GM21390 (cell line): ENCODE results near the gene IL20RB.

ENCODE experiments used
- ATAC-seq: cut with Tn5 transposase; IDR thresholded peaks from one replicate; pipeline ENCODE4 v1.9.1; 2021; ENCODE audit not compliant: unreplicated experiment

The IL20RB gene

DNA sequence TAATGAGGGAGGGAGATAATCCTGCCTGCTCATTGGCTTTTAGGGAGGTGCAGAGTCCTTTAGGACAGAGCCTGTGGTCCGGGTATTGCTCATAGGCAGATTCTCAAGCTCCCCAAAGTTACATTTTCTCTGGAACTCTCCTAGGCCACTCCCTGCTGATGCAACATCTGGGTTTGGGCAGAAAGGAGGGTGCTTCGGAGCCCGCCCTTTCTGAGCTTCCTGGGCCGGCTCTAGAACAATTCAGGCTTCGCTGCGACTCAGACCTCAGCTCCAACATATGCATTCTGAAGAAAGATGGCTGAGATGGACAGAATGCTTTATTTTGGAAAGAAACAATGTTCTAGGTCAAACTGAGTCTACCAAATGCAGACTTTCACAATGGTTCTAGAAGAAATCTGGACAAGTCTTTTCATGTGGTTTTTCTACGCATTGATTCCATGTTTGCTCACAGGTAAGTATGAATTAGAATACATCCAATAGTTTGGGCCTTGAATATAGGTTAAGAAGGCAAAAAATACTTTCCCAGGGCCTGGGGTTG is at the start of gene IL20RB:
Gene IL20RB (plus strand): TSS at position 233 of the 538 bp plus-strand sequence. CDS start 131 bp downstream, at position 364.
- no peak for ATAC-seq

DNA sequence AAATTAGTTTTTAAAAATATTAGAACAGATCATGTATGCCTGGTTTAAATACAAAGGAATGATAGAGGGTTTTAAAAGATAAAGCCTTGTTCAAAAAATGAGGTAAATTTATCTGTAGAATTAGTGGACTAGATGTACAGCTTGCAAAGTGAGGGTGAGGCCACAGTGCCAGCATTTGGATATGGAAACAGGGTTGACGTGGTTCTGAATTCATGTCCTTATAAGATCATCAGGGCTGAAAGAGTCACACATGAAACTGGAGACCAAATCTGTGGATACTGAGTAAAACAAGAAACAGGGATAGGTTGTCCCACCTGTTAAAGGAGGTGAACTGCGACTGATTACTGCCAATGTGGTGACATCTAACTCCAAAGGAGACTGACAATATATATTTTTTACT is 49.5 kb upstream of the IL20RB start:
- ATAC-seq = no peak

DNA sequence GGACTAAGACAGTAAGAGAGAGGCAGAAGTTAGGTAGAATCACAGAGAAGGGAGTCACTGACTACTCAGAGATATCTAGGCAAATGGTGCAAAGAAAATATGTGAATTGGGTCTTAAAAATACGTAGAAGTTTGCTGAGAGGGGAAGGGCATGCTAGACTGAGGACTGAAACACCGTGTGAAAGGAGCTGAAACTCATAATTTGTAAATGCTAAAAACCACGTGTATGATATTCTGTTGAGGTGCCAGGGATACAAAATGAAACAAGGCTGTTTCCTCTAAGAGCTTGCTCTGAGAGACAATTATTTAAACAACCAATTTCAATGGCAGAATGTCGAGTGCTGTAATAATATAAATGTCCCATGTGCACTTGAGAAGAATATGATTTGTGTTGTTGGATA is 48.6 kb upstream of the IL20RB start:
- no peak for ATAC-seq

DNA sequence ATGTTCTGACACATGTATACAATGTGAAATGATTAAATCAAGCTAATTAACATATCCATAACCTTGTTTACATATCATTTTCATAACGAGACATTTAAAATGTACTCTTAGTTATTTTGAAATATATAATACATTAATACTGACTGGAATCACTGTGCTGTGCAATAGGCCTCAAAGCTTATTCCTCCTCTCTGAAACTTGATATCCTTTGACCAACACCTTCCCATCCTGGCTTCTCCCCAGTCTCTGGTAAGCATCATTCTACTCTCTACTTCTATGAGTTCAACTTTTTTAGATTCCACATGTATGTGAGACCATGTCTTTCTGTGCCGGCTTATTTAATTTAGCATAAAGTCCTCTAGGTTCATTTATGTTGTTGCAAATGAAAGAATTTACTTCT is 47.1 kb upstream of the IL20RB start:
- no peak for ATAC-seq

DNA sequence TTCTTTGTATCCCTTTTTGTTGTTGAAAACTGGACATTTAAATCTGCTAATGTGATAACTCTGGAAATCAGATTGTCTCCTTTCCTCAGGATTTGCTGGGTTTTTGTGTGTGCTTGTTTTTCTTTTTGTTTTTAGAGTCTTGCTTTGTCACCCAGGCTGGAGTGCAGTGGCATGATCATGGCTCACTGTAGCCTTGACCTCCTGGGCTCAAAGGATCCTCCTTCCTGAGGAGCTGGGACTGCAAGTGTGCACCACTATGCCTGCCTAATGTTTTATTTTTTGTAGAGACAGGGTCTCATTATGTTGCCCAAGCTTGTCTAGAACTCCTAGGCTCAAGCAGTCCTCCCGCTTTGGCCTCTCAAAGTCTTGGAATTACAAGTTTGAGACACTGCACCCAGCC is 44.6 kb upstream of the IL20RB start:
- no peak for ATAC-seq

- no peak for ATAC-seq
Observed at GRCh38 chr3:136914739-136915138, 43.0 kb upstream of the IL20RB start.

DNA sequence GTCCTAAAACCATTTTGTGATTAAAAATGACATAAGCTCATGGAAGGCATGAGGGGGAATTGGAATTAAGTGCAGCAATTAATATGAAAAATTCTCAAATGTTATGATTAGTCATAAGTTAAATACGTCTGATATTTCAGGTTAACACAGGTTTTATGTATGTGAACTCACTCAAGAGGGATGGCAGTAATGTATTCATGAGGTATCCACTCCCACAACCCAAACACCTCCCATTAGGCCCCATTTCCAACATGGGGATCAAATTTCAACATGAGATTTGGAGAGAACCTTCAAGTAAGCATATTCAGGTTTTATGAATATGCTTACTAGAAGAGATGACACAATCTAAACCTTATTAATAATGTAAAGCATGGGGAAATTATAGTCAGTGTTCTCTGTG is 41.6 kb upstream of the IL20RB start:
- no peak for ATAC-seq

DNA sequence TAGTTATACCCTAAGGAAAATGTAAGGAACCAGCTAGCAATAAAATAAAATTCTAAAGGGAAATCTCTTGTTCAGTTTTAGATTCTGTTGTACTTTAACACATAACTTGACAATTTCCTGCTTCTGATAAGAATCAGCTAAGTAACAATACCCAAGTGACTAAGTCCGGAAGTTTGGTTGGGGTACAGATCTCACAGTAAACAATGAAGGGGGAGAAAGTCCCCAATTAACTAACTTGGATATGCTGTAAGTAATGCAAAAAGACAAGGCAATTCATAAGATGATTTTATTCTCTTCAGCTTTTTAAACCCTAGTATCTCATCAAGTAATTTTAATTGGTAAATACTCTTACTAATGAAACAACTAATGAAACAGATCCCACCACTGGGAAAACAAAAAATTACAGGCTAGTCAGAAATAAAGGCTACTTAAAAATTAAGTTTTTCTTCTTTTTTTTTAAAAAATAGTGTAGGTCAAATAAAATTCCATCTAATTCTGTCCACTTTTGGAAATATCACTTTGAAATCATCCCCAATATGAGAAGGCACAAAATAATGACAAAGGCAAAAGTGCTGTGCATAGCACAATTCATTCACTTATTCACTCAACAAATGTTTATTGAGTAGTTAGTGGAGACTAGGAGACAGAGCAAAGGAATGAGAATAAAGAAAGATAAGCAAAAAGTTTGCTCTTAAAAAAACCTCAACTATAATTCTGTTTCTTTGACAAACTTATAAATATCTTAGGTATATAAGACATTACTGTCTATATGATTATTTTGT is 37.8 kb upstream of the IL20RB start:
- ATAC-seq = no peak

DNA sequence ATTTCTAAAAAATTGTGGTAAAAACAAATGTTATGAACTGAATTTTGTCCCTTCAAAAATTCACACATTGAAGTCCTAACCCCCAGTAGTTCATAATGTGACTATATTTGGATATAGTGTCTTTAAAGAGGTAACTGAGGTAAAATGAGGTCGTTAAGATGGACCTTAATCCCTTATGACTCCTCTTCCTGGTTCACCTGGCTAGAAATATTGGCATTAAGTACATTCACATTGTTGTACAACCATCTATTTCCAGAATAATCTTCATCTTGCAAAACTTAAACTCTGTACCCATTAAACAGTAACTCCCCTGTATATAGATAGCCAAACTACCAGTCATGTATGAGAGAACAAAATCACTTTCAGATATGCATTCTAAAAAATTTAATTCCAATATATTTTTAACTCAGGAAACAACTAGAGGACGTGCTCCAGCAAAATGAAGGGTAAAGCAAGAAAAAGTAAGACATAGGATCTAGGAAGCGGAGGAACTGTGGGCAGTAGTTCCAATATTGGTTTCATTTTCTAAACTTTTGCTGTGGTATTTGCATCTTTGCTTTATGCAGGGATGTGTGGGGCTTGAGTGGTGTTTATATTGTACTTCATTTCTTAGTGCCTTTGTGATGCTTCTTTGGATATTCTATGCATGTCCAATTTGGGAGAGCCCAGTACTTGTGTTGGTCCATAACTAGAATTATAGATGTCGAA is 36.7 kb upstream of the IL20RB start:
- no peak for ATAC-seq

DNA sequence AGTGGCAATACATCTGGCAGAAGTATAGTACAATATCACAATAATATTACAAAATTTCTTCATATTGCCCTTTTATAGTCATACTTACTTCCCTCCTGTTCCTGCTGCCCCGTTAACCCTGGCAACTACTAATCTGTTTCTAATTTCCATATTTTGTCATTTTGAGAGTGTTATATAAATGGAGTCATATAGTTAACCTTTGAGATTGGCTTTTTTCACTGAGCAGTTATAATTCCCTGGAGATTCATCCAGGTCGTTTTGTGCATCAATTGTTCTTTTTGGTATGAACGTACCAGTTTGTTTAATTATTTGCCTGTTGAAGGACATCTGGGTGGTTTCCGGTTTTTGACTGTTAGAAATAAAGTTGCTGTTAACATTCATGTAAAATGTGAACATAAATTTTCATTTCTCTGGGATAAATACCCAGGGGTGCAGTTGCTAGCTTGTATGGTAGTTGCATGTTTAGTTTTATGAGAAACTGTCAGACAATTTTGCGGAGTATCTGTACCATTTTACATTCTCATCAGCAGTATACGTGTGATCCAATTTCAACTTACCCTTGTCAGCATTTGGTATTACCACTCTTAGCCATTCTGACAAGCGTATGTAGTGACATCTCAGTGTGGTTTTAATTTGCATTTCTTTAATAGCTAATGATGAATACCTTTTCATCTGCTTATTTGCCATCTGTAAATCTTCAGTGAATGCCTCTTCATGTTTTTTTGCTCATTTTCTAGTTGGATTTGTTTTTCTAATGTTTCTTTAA is 32.2 kb upstream of the IL20RB start:
- ATAC-seq = peak; percentile 53

DNA sequence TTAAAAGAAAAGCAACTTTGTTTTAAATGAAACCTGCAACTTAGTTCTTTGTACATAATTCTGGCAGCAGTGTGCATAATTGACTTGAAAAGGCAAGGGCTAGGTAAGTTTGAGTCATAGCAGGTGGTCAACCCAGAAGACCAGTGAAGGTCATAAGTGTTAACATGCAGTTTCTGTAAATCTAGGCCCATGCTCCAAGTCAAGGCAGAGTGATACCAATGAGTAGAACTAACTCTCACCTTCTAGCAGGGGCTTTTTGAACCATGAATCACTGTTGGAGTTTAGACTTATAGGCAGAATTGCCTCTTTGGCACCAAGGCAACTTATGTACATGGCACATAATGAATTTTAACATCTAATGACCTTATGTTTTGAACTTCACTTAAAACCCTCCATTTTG is 29.5 kb upstream of the IL20RB start:
- no peak for ATAC-seq

DNA sequence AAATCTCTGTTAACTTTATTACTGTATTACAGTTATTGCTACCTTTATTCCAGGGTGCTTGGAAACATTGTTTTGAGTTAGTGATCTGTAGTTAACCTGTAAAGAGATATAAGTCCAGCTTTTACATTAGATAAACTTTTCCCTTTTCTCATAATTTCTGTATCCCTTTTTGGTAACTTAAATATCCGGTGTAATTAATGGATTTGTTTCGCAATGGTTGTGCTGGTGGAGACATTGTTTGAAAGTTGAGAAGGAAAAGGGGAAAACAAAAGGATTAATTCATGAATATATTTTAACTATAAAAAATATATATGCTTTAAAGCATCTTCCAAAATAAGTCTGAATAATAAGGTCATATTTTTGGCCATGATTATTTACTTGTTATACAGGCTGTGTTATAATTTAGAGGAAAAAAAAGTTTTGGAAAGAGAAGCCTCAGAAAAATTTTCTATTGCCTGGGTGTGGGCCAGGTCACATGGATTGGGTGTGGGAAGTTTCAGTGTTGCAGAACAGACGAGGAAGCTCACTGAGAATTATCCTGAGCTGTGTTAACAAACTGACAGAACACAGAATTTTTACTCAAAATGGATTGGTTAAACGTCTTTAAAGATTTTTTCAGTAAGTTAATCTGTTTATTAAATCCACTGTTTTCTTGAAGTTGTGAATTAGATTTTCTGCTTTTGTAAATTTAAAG is 27.7 kb upstream of the IL20RB start:
- no peak for ATAC-seq

GRCh38 chr3:136931606-136932005 is 26.2 kb upstream of the IL20RB start:
- no peak for ATAC-seq

GRCh38 chr3:136932523-136932922 is 25.3 kb upstream of the IL20RB start:
- ATAC-seq = peak; percentile 49

DNA sequence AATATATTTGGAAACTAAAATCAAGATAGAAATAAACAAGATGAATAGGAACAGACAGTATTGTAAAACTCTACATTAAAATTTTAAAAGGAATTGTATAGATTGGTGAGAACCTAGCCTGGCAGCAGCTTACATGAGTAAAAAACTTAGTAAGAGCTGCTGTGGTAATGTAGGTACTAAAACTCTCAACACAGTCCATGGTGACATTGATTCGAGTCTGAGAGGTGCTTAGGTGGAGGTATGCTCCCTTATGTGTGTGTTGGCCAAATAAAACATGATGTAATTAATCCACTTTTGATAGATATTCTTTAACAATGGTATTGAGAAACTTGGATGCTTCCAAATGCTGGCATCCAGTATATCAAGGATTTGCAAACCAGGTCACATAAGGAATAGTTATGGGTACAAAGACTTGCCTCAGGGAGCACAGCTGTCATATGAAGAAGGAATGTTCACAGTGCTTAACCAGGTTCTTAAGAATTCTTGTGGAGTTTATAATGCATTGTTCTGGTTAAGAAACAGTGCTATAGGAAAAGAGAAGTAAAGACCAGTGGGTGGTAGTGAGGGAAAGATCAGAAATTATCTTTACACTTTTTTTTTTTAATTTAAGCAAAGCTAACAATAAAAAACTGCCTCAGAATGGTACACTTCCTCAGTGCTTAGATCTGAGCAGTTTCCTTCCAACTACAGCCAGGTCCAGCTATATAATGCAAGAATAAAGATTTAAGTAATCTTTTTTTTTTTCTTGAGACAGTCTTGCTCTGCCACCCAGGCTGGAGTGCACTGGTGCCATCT is 24.6 kb upstream of the IL20RB start:
- no peak for ATAC-seq

DNA sequence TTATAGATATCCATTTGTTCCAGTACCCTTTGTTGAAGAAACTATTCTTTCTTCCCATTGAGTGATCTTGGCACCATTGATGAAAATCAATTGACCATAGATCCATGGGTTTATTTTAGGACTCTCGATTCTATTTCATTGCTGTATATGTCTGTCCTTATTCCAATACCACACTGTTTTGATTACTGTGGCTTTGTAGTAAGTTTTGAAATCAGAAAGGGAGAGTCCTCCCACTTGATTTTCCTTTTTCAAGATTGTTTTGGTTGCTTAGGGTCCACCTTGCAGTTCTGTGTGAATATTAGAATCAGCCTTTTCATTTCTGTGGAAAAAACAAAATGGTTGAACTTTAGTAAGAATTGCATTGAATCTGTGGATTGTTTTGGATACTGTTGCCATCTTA is 20.6 kb upstream of the IL20RB start:
- ATAC-seq = no peak

DNA sequence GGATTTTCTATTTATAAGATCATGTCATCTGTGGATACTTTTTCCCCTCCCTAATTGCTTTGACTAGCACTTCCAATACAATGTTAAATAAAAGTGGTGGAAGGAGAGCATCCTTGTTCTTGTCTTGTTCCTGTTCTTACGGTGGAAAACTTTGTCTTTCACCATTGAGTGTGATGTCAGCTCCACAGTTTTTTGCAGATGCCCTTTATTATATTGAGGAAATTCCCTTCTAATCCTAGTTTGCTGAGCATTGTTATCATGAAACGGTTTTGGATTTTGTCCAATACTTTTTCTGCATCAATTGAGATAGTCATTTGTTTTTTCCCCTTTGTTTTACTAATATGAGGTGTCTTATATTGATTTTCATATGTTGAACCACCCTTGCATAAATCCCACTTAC is 19.9 kb upstream of the IL20RB start:
- ATAC-seq = no peak

DNA sequence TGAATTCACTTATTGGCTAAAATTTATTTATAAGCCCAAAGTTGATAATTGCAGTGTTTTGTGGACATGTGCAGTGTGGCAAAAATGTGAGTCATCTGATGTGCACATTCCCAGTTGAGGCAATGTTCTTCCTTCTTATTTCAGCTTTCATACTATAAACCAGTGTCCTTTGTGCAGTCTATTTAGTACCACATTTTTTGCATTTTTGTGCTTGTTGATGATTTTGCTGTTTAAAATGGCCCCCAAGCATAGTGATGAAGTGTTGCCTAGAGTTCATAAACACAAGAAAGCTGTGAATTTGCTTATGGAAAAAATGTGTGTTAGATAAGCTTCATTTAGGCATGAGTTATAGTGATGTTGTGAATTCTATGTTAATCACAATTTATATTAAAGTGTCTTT is 19.4 kb upstream of the IL20RB start:
- ATAC-seq = no peak

DNA sequence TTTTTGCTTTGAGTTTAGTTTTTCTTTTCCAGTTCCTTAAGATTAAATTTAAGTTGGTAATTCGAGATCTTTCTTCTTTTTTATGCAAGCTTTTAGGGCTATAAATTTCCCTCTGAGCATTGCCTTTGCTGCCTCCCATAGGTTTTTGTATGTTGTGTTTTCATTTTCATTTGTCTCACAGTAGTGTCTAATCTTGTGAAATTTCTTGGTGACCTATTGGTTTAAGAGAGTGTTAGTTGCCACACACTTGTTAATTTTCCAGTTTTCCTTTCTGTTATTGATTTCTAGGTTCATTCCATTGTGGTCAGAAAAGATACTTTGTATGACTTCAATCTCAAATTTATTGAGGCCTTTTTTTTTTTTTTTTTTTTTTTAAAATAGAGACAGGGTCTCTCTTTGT is 18.3 kb upstream of the IL20RB start:
- ATAC-seq = no peak

DNA sequence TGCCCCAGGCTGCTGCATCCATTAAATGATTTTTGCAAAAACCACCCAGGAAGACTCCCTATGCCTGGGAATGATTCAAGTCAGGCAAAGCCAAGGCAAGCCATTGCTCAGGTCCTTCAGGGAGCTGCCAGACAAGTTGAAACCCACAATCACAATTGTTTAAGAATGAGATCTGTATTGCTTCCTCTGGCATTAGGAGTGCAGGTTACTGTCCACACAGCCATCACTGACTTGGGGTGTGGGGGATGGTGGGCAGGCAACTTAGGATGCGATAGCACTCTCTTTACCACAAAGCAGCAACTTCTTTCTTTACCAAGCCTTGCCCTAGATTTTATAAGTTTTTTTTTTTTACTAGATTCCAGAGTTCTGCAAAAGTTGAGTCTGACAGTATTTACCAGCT is 15.0 kb upstream of the IL20RB start:
- no peak for ATAC-seq
